HepG2 (cell line): ENCODE measurements around the gene CRISPLD2. TPM values are rescaled to one million over a fixed set of nuclear protein-coding genes. Genes with fewer than 3 reads are reported as not detected.

ENCODE experiments used
- ATAC-seq: fragments of 200-7000 bp; cut with Tn5 transposase; 3 replicates; pipeline ENCODE4 v1.9.1; 2020; ENCODE audit warnings: mild to moderate bottlenecking, moderate library complexity
- BruUV-seq: library from RNA; stranded (reverse); fragments of 400-500 nt; replicated peaks from 2 replicates; lab custom pipeline; 2021; lab: Mats Ljungman, UMichigan
- CTCF ChIA-PET: fragments of 300-600 bp; formaldehyde crosslinking; extraction: SDS; loops from one replicate; lab custom pipeline; 2021; ENCODE audit warnings: low total read pairs, inconsistent platforms, low intra/inter-chr PET ratio; lab: Yijun Ruan, JAX
- POLR2A ChIA-PET: fragments of 350-600 bp; sonication (Branson Sonifier 250); formaldehyde crosslinking; loops from one replicate; lab custom pipeline; 2020; ENCODE audit warnings: antibody characterized with exemption, inconsistent platforms; lab: Yijun Ruan, JAX
- DNase-seq: peaks from one replicate; pipeline ENCODE4 v3.0.0-alpha.2; 2015; ENCODE audit warnings: low spot score
- FAIRE-seq: peaks from 3 replicates; lab custom pipeline; 2011; peaks lifted over from hg19 to GRCh38; lab: Jason Lieb, UNC
- H2AFZ ChIP-seq: one replicate; pipeline ENCODE4 v1.6.1; 2011; ENCODE audit warnings: low read length, inconsistent platforms
- H3K27ac ChIP-seq: fragments of 300-600 bp; 3 replicates; pipeline ENCODE4 v1.8.0; 2011; ENCODE audit warnings: mixed run types, mild to moderate bottlenecking, mixed read lengths, low read length, inconsistent platforms; ENCODE audit not compliant: insufficient read depth; ENCODE audit errors: extremely low read length
- H3K27me3 ChIP-seq, 2 experiments: fragments of 200-600 bp in 1 of 2; 2 replicates in 1 of 2; 3 replicates in 1 of 2; pipeline versions ENCODE4 v1.6.0 to v1.8.0; 2011; ENCODE audit warnings: low read length in 2 of 2, mild to moderate bottlenecking in 2 of 2, moderate library complexity in 2 of 2, inconsistent platforms in 1 of 2; ENCODE audit not compliant: insufficient read depth in 2 of 2, control insufficient read depth in 1 of 2
- H3K36me3 ChIP-seq, 2 experiments: fragments of 200-600 bp in 1 of 2; replicated peaks in 1 of 2; 2 replicates in 1 of 2; 3 replicates in 1 of 2; pipeline versions ENCODE4 v1.5.1 to v1.8.0; 2011; ENCODE audit warnings: low read length in 2 of 2, inconsistent platforms in 1 of 2; ENCODE audit not compliant: insufficient read depth in 2 of 2, control insufficient read depth in 1 of 2
- H3K4me1 ChIP-seq: 2 replicates; pipeline ENCODE4 v1.5.1; 2012; ENCODE audit warnings: low read length, inconsistent platforms; ENCODE audit not compliant: insufficient read depth
- H3K4me2 ChIP-seq: 2 replicates; pipeline ENCODE4 v1.6.0; 2011; ENCODE audit warnings: low read depth, low read length, inconsistent platforms
- H3K4me3 ChIP-seq, 3 experiments: fragments of 200-600 bp in 1 of 3; sonication (generic), shearing (Covaris generic) in 1 of 3; replicated peaks in 1 of 3; 2 replicates each; pipeline ENCODE4 v1.5.1; 2011 to 2016; ENCODE audit warnings: low read length in 3 of 3, inconsistent platforms in 2 of 3, low read depth in 2 of 3, mild to moderate bottlenecking in 2 of 3, control low read depth in 1 of 3, mixed read lengths in 1 of 3; ENCODE audit not compliant: insufficient read depth in 1 of 3
- H3K79me2 ChIP-seq: one replicate; pipeline ENCODE4 v1.6.1; 2011; ENCODE audit warnings: low read length, inconsistent platforms; ENCODE audit not compliant: insufficient read depth
- H3K9ac ChIP-seq: 2 replicates; pipeline ENCODE4 v1.6.0; 2011; ENCODE audit warnings: mild to moderate bottlenecking, low read depth, low read length, inconsistent platforms; ENCODE audit not compliant: insufficient read depth
- H3K9me3 ChIP-seq: 2 replicates; pipeline ENCODE4 v1.5.1; 2012; ENCODE audit warnings: mild to moderate bottlenecking, low read length
- H4K20me1 ChIP-seq: 2 replicates; pipeline ENCODE4 v1.6.0; 2011; ENCODE audit warnings: inconsistent platforms, mild to moderate bottlenecking, low read length, moderate library complexity; ENCODE audit not compliant: insufficient read depth
- CBX2 ChIP-seq, 2 experiments: fragments of 200-600 bp in 1 of 2; sonication (generic); formaldehyde crosslinking in 1 of 2; IDR thresholded peaks; 2 replicates each; pipeline versions ENCODE4 v1.7.0 to v1.8.1; 2018 to 2022; ENCODE audit warnings: low read depth in 2 of 2, low read length in 1 of 2, mild to moderate bottlenecking in 1 of 2, missing genetic modification reagents in 1 of 2
- ELF3 ChIP-seq: IDR thresholded peaks from 2 replicates; pipeline ENCODE4 v1.6.1; 2016; ENCODE audit warnings: missing genetic modification reagents, missing compliant biosample characterization
- FOSL2 ChIP-seq: sonication (generic); formaldehyde crosslinking; IDR thresholded peaks from 2 replicates; pipeline ENCODE4 v1.4.0; 2020; ENCODE audit warnings: missing genetic modification reagents
- FOXP1 ChIP-seq, 2 experiments: fragments of 450-650 bp in 1 of 2; IDR thresholded peaks; 2 replicates each; pipeline ENCODE4 v1.6.1; 2017 to 2018; ENCODE audit warnings: antibody characterized with exemption in 1 of 2
- KDM2A ChIP-seq: sonication (generic); formaldehyde crosslinking; IDR thresholded peaks from 2 replicates; pipeline ENCODE4 v1.4.0; 2020; ENCODE audit warnings: low read depth, missing genetic modification reagents, borderline replicate concordance
- KDM3A ChIP-seq: IDR thresholded peaks from 2 replicates; pipeline ENCODE4 v1.6.1; 2018; ENCODE audit warnings: low read depth, missing compliant biosample characterization
- MEIS1 ChIP-seq: sonication (generic); formaldehyde crosslinking; IDR thresholded peaks from 2 replicates; pipeline ENCODE4 v1.9.0; 2021; ENCODE audit warnings: mild to moderate bottlenecking, missing genetic modification reagents, moderate library complexity, borderline replicate concordance
- NPAS2 ChIP-seq: sonication (generic); formaldehyde crosslinking; IDR thresholded peaks from 2 replicates; pipeline ENCODE4 v1.8.0; 2022; ENCODE audit warnings: mild to moderate bottlenecking, missing genetic modification reagents, borderline replicate concordance
- PHF5A ChIP-seq: IDR thresholded peaks from one replicate; pipeline ENCODE4 v1.6.1; 2018; ENCODE audit warnings: low read depth, missing genetic modification reagents; ENCODE audit not compliant: unreplicated experiment
- ZNF788 ChIP-seq: sonication (generic); formaldehyde crosslinking; IDR thresholded peaks from 2 replicates; pipeline ENCODE4 v1.5.0; 2020; ENCODE audit warnings: mild to moderate bottlenecking, missing genetic modification reagents, borderline replicate concordance
- whole genome bisulfite sequencing: methylation state at CpG from one replicate; pipeline ENCODE4 v1.1.6; 2017; ENCODE audit warnings: low lambda C conversion rate; 5-methylcytosine and 5-hydroxymethylcytosine counted together
- in situ Hi-C: cut with HindIII; loops from 2 replicates; pipeline ENCODE4 v1.10.0; 2017; ENCODE audit warnings: low pct_unique_long_range_greater_than_20kb; ENCODE audit not compliant: extremely low pct_ligation_motif_present
- intact Hi-C: fragments of 100-400 bp; cut with micrococcal nuclease; formaldehyde crosslinking; loops from one replicate; pipeline ENCODE4 v1.10.0; 2022; ENCODE audit not compliant: unreplicated experiment
- polyA plus RNA-seq, 8 experiments: library from polyadenylated mRNA; depleted of rRNA in 3 of 8; stranded (reverse) in 7 of 8; unstranded in 1 of 8; fragments of >200 nt; fragmentation: Illumina TruSeq in 4 of 8; extraction: Trizol in 4 of 8; gene quantifications; 2 replicates each; pipeline versions ENCODE4 v1.2.1 to v1.2.3, GENCODE V29; 2011 to 2016; ENCODE audit warnings: low read depth in 4 of 8, missing spikeins in 1 of 8, mixed read lengths in 1 of 8; ENCODE audit not compliant: insufficient read depth in 1 of 8
- total RNA-seq, 5 experiments: library from RNA; depleted of rRNA; stranded (reverse); fragments of >200 nt; fragmentation: Illumina TruSeq; extraction: Trizol; gene quantifications; 2 replicates each; pipeline ENCODE4 v1.2.3, GENCODE V29; 2016; ENCODE audit warnings: low read depth in 1 of 5
- TF ChIP-seq, protein P1 (sequence below): sonication (generic); formaldehyde crosslinking; IDR thresholded peaks from 2 replicates; pipeline ENCODE4 v1.4.0; 2020; ENCODE audit warnings: missing genetic modification reagents, borderline replicate concordance
- TF ChIP-seq, protein P2 (sequence below): sonication (generic); formaldehyde crosslinking; conservative IDR thresholded peaks from 2 replicates; pipeline ENCODE4 v1.4.0; 2020; ENCODE audit warnings: missing genetic modification reagents
- TF ChIP-seq, protein P3 (sequence below): sonication (generic); formaldehyde crosslinking; IDR thresholded peaks from 2 replicates; pipeline ENCODE4 v1.8.1; 2023; ENCODE audit warnings: mild to moderate bottlenecking, moderate library complexity, missing genetic modification reagents

CRISPLD2 gene
- total and polyA plus RNA-seq, 2 of the 13 experiments (the other 11 are each of a cell fraction or from before 2014, with no cell fraction given): 0.04 to 0.31 TPM

GRCh38 chr16:84788920-84789391, 30.8 kb upstream of the CRISPLD2 start:
- no peaks in the 10 kb centered on the region for H4K20me1 ChIP-seq
- no TSS peak for BruUV-seq
- CTCF ChIA-PET: no interaction called here
- no peak for TF ChIP-seq ELF3 (CRISPR knock-in tag)
- no peak for TF ChIP-seq MEIS1 (CRISPR knock-in tag)
- no peak for TF ChIP-seq PHF5A (CRISPR knock-in tag)
- TF ChIP-seq, protein P1, sequence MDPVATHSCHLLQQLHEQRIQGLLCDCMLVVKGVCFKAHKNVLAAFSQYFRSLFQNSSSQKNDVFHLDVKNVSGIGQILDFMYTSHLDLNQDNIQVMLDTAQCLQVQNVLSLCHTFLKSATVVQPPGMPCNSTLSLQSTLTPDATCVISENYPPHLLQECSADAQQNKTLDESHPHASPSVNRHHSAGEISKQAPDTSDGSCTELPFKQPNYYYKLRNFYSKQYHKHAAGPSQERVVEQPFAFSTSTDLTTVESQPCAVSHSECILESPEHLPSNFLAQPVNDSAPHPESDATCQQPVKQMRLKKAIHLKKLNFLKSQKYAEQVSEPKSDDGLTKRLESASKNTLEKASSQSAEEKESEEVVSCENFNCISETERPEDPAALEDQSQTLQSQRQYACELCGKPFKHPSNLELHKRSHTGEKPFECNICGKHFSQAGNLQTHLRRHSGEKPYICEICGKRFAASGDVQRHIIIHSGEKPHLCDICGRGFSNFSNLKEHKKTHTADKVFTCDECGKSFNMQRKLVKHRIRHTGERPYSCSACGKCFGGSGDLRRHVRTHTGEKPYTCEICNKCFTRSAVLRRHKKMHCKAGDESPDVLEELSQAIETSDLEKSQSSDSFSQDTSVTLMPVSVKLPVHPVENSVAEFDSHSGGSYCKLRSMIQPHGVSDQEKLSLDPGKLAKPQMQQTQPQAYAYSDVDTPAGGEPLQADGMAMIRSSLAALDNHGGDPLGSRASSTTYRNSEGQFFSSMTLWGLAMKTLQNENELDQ: no peak
- TF ChIP-seq, protein P2, sequence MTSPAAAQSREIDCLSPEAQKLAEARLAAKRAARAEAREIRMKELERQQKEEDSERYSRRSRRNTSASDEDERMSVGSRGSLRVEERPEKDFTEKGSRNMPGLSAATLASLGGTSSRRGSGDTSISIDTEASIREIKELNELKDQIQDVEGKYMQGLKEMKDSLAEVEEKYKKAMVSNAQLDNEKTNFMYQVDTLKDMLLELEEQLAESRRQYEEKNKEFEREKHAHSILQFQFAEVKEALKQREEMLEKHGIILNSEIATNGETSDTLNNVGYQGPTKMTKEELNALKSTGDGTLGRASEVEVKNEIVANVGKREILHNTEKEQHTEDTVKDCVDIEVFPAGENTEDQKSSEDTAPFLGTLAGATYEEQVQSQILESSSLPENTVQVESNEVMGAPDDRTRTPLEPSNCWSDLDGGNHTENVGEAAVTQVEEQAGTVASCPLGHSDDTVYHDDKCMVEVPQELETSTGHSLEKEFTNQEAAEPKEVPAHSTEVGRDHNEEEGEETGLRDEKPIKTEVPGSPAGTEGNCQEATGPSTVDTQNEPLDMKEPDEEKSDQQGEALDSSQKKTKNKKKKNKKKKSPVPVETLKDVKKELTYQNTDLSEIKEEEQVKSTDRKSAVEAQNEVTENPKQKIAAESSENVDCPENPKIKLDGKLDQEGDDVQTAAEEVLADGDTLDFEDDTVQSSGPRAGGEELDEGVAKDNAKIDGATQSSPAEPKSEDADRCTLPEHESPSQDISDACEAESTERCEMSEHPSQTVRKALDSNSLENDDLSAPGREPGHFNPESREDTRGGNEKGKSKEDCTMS (CRISPR knock-in tag): no peak
- no peak for TF ChIP-seq KDM2A (CRISPR knock-in tag)
- TF ChIP-seq FOSL2 (CRISPR knock-in tag): no peak
- TF ChIP-seq NPAS2 (CRISPR knock-in tag): no peak
- no peak for TF ChIP-seq ZNF788 (CRISPR knock-in tag)
- TF ChIP-seq CBX2 (IDR thresholded peaks at IDR 0.05; ENCODE audit: low read depth, low read length): no peak
- no peak for TF ChIP-seq CBX2 (CRISPR knock-in tag; IDR thresholded peaks at IDR 0.05; ENCODE audit: low read depth)
- TF ChIP-seq, protein P3, sequence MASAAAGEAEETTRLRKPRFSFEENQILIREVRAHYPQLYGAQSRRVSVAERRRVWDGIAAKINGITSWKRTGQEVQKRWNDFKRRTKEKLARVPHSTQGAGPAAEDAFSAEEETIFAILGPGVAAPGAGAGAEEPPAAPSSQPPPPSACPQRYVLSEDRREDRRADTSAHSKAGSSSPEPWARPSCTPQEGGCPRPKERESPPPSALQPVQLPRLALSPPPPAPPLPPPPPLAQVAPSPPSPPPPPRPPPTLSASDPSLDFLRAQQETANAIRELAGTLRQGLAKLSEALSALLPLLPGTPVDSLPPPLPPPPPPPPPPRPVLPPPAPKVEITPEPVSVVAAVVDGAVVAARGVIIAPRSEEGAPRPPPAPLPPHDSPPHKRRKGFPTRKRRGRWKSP (CRISPR knock-in tag): no peak
- no peak for TF ChIP-seq KDM3A (CRISPR knock-in tag)
- no peak for TF ChIP-seq FOXP1 (IDR thresholded peaks at IDR 0.05)
- TF ChIP-seq FOXP1 (CRISPR knock-in tag; IDR thresholded peaks at IDR 0.05): no peak
- DNase-seq (no peak), ATAC-seq (no peak), FAIRE-seq (no peak)
- no peak overlapping the region for H3K27ac ChIP-seq
- no peak overlapping the region for H2AFZ ChIP-seq
- no peak overlapping the region for H3K9ac ChIP-seq
- H3K79me2 ChIP-seq: no peaks in the 10 kb centered on the region
- H3K36me3 ChIP-seq: no peaks in the 10 kb centered on the region
- H3K4me3 ChIP-seq: no peak overlapping the region
- in situ Hi-C loops (no loop called here), intact Hi-C loops (no loop called here)
- no peaks in the 10 kb centered on the region for H3K27me3 ChIP-seq
- no peak overlapping the region for H3K4me2 ChIP-seq
- WGBS: 94% methylated on average over 21 of the region's 22 CpGs
- POLR2A ChIA-PET: no interaction called here
- peaks cover 19% of the 10 kb centered on the region; the same call in 1 of the 2 replicates for H3K4me1 ChIP-seq
- no peaks in the 10 kb centered on the region for H3K9me3 ChIP-seq
